ENCODE data around the gene RNF223.

Gene RNF223

DNA sequence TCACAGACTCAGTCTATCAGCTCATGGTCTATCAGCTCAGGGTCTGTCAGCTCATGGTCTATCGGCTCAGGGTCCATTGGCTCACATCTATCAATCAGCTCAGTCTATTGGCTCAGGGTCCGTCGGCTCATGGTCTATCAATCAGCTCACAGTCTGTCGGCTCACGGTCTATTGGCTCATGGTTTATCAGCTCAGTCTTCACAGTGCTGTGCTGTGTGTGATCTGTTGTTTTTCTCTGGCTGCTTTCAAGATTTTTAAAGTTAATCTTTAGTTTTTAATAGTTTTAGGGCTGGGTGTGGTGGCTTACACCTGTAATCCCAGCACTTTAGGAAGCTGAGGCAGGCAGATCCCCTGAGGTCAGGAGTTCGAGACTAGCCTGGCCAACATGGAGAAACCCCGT is 27.4 kb upstream of the RNF223 start:
- peaks cover 4% of the 10 kb centered on the region for H3K9me3 ChIP-seq (ENCODE audit: insufficient read depth, low read depth, low read length)
- H2BK12ac ChIP-seq (ENCODE audit: low read length) = no peak overlapping the region
- no peaks in the 10 kb centered on the region for H3K79me2 ChIP-seq (ENCODE audit: control insufficient read depth, insufficient read depth, low read length, poor library complexity)
- no peak overlapping the region for H4K12ac ChIP-seq (ENCODE audit: low read depth, low read length)
- no peak overlapping the region for H3K18ac ChIP-seq (ENCODE audit: low read length)
- no peak overlapping the region for H2AFZ ChIP-seq (ENCODE audit: insufficient read depth, low read length, poor library complexity)
- no peak overlapping the region for H3K4me3 ChIP-seq (ENCODE audit: low read depth, low read length)
- no peak overlapping the region for H3K4ac ChIP-seq (ENCODE audit: low read depth, low read length)
- H2BK5ac ChIP-seq (ENCODE audit: low read depth, low read length, poor library complexity) = no peak overlapping the region
- H3K9ac ChIP-seq (ENCODE audit: low read length) = no peak overlapping the region
- H4K91ac ChIP-seq (ENCODE audit: low read depth, low read length) = no peak overlapping the region
- H2AK5ac ChIP-seq (ENCODE audit: low read length) = no peak overlapping the region
- H3K4me1 ChIP-seq (ENCODE audit: control insufficient read depth in 1 of 2, insufficient read depth in 2 of 2, low read length in 2 of 2) = no peaks in the 10 kb centered on the region
- H3K14ac ChIP-seq (ENCODE audit: low read length) = no peak overlapping the region
- no peak overlapping the region for H3K4me2 ChIP-seq (ENCODE audit: low read length)
- H3K27ac ChIP-seq (ENCODE audit: low read depth, low read length) = no peak overlapping the region
- H3K23ac ChIP-seq (ENCODE audit: low read length) = no peak overlapping the region
- H3K79me1 ChIP-seq (ENCODE audit: low read length) = no peaks in the 10 kb centered on the region
- H3K36me3 ChIP-seq (ENCODE audit: control insufficient read depth in 1 of 2, insufficient read depth in 2 of 2, low read length in 2 of 2) = peaks cover 0 to 7% of the 10 kb centered on the region in 2 experiments
- no peak overlapping the region for H2BK120ac ChIP-seq (ENCODE audit: insufficient read depth, low read length, poor library complexity)
- no CpG with 5 or more reads among the region's 7 CpGs for WGBS (ENCODE audit: extremely low coverage, insufficient coverage, insufficient read length)
- H3K27me3 ChIP-seq (ENCODE audit: insufficient read depth, low read length) = no peaks in the 10 kb centered on the region
- no peak overlapping the region for H4K8ac ChIP-seq (ENCODE audit: low read depth, low read length)
- no peak for DNase-seq

- H3K36me3 ChIP-seq (ENCODE audit: control insufficient read depth in 1 of 2, insufficient read depth in 2 of 2, low read length in 2 of 2) = peaks cover 0 to 5% of the 10 kb centered on the region in 2 experiments
These were observed 26.2 kb upstream of the RNF223 start for GRCh38 chr1:1100296-1100695.

DNA sequence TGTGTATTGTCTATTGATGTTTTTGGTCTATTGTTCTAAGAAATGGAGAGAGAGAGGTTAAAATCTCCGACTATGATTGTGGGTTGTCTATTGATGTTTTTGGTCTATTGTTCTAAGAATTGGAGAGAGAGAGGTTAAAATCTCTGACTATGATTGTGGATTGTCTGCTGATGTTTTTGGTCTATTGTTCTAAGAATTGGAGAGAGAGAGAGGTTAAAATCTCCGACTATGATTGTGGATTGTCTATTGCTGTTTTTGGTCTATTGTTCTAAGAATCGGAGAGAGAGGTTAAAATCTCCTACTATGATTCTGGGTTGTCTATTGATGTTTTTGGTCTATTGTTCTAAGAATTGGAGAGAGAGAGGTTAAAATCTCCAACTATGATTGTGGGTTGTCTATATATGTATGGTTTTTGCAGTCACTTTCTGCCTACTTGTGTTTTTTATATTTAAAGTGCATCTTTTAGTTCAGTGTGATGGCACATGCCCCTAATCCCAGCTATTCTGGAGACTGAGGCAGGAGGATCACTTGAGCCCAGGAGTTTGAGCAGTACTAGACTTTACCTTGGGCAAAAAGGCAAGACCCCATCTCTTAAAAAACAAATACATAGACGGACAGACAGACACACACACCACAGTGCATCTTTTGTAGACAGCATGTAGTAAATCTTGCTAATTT is 25.5 kb upstream of the RNF223 start:
- no peaks in the 10 kb centered on the region for H3K79me2 ChIP-seq (ENCODE audit: control insufficient read depth, insufficient read depth, low read length, poor library complexity)
- H3K79me1 ChIP-seq (ENCODE audit: low read length) = no peaks in the 10 kb centered on the region
- no peak overlapping the region for H3K23ac ChIP-seq (ENCODE audit: low read length)
- no peak overlapping the region for H2BK5ac ChIP-seq (ENCODE audit: low read depth, low read length, poor library complexity)
- H3K9me3 ChIP-seq (ENCODE audit: insufficient read depth, low read depth, low read length) = peaks cover 3% of the 10 kb centered on the region
- H4K12ac ChIP-seq (ENCODE audit: low read depth, low read length) = no peak overlapping the region
- H3K14ac ChIP-seq (ENCODE audit: low read length) = no peak overlapping the region
- H2BK12ac ChIP-seq (ENCODE audit: low read length) = no peak overlapping the region
- no CpG with 5 or more reads among the region's 4 CpGs for WGBS (ENCODE audit: extremely low coverage, insufficient coverage, insufficient read length)
- no peak overlapping the region for H3K4me2 ChIP-seq (ENCODE audit: low read length)
- H3K4me1 ChIP-seq (ENCODE audit: control insufficient read depth in 1 of 2, insufficient read depth in 2 of 2, low read length in 2 of 2) = no peaks in the 10 kb centered on the region
- no peak overlapping the region for H2AK5ac ChIP-seq (ENCODE audit: low read length)
- no peak overlapping the region for H2AFZ ChIP-seq (ENCODE audit: insufficient read depth, low read length, poor library complexity)
- no peaks in the 10 kb centered on the region for H3K27me3 ChIP-seq (ENCODE audit: insufficient read depth, low read length)
- no peak overlapping the region for H3K18ac ChIP-seq (ENCODE audit: low read length)
- H3K4ac ChIP-seq (ENCODE audit: low read depth, low read length) = no peak overlapping the region
- no peak overlapping the region for H4K8ac ChIP-seq (ENCODE audit: low read depth, low read length)
- H3K36me3 ChIP-seq (ENCODE audit: control insufficient read depth in 1 of 2, insufficient read depth in 2 of 2, low read length in 2 of 2) = peaks cover 0 to 5% of the 10 kb centered on the region in 2 experiments
- no peak overlapping the region for H3K4me3 ChIP-seq (ENCODE audit: low read depth, low read length)
- H3K27ac ChIP-seq (ENCODE audit: low read depth, low read length) = no peak overlapping the region
- DNase-seq = no peak
- no peak overlapping the region for H3K9ac ChIP-seq (ENCODE audit: low read length)
- H4K91ac ChIP-seq (ENCODE audit: low read depth, low read length) = no peak overlapping the region
- H2BK120ac ChIP-seq (ENCODE audit: insufficient read depth, low read length, poor library complexity) = no peak overlapping the region

More at GRCh38 chr1:1100296-1100695, 26.2 kb upstream of the RNF223 start:
- Histone ChIP-seq H3K4me2 (ENCODE audit: low read length) (no peak overlapping the region), H3K79me2 (ENCODE audit: control insufficient read depth, insufficient read depth, low read length, poor library complexity) (no peaks in the 10 kb centered on the region), H3K23ac (ENCODE audit: low read length) (no peak overlapping the region), H3K14ac (ENCODE audit: low read length) (no peak overlapping the region), H4K12ac (ENCODE audit: low read depth, low read length) (no peak overlapping the region), H3K18ac (ENCODE audit: low read length) (no peak overlapping the region), H2BK120ac (ENCODE audit: insufficient read depth, low read length, poor library complexity) (no peak overlapping the region), H4K91ac (ENCODE audit: low read depth, low read length) (no peak overlapping the region), H3K27me3 (ENCODE audit: insufficient read depth, low read length) (no peaks in the 10 kb centered on the region), H3K27ac (ENCODE audit: low read depth, low read length) (no peak overlapping the region), H2BK5ac (ENCODE audit: low read depth, low read length, poor library complexity) (no peak overlapping the region), H2BK12ac (ENCODE audit: low read length) (no peak overlapping the region), H2AK5ac (ENCODE audit: low read length) (no peak overlapping the region), H3K79me1 (ENCODE audit: low read length) (no peaks in the 10 kb centered on the region), H4K8ac (ENCODE audit: low read depth, low read length) (no peak overlapping the region), H2AFZ (ENCODE audit: insufficient read depth, low read length, poor library complexity) (no peak overlapping the region), H3K9ac (ENCODE audit: low read length) (no peak overlapping the region), H3K4ac (ENCODE audit: low read depth, low read length) (no peak overlapping the region), H3K4me3 (ENCODE audit: low read depth, low read length) (peak overlapping the region; percentile 23), H3K9me3 (ENCODE audit: insufficient read depth, low read depth, low read length) (peaks cover 3% of the 10 kb centered on the region), H3K4me1 (ENCODE audit: control insufficient read depth in 1 of 2, insufficient read depth in 2 of 2, low read length in 2 of 2) (no peaks in the 10 kb centered on the region)
- no CpG with 5 or more reads among the region's 11 CpGs for WGBS (ENCODE audit: extremely low coverage, insufficient coverage, insufficient read length)
- no peak for DNase-seq

GRCh38 chr1:1098681-1099421 is 24.7 kb upstream of the RNF223 start:
- H3K9me3 ChIP-seq (ENCODE audit: insufficient read depth, low read depth, low read length) = peaks cover 3% of the 10 kb centered on the region
- no peak overlapping the region for H3K23ac ChIP-seq (ENCODE audit: low read length)
- H2BK120ac ChIP-seq (ENCODE audit: insufficient read depth, low read length, poor library complexity) = no peak overlapping the region
- H3K4me2 ChIP-seq (ENCODE audit: low read length) = no peak overlapping the region
- H2AK5ac ChIP-seq (ENCODE audit: low read length) = no peak overlapping the region
- H3K4me3 ChIP-seq (ENCODE audit: low read depth, low read length) = no peak overlapping the region
- no peak overlapping the region for H3K9ac ChIP-seq (ENCODE audit: low read length)
- no peak overlapping the region for H4K12ac ChIP-seq (ENCODE audit: low read depth, low read length)
- no peaks in the 10 kb centered on the region for H3K4me1 ChIP-seq (ENCODE audit: control insufficient read depth in 1 of 2, insufficient read depth in 2 of 2, low read length in 2 of 2)
- no peak overlapping the region for H4K8ac ChIP-seq (ENCODE audit: low read depth, low read length)
- no peak overlapping the region for H2AFZ ChIP-seq (ENCODE audit: insufficient read depth, low read length, poor library complexity)
- no peak overlapping the region for H3K4ac ChIP-seq (ENCODE audit: low read depth, low read length)
- no peak overlapping the region for H3K14ac ChIP-seq (ENCODE audit: low read length)
- no peaks in the 10 kb centered on the region for H3K79me2 ChIP-seq (ENCODE audit: control insufficient read depth, insufficient read depth, low read length, poor library complexity)
- peaks cover 0 to 5% of the 10 kb centered on the region in 2 experiments for H3K36me3 ChIP-seq (ENCODE audit: control insufficient read depth in 1 of 2, insufficient read depth in 2 of 2, low read length in 2 of 2)
- WGBS (ENCODE audit: extremely low coverage, insufficient coverage, insufficient read length) = no CpG with 5 or more reads among the region's 18 CpGs
- H4K91ac ChIP-seq (ENCODE audit: low read depth, low read length) = no peak overlapping the region
- DNase-seq = no peak
- no peak overlapping the region for H2BK12ac ChIP-seq (ENCODE audit: low read length)
- H2BK5ac ChIP-seq (ENCODE audit: low read depth, low read length, poor library complexity) = no peak overlapping the region
- no peaks in the 10 kb centered on the region for H3K27me3 ChIP-seq (ENCODE audit: insufficient read depth, low read length)
- H3K18ac ChIP-seq (ENCODE audit: low read length) = no peak overlapping the region
- no peaks in the 10 kb centered on the region for H3K79me1 ChIP-seq (ENCODE audit: low read length)
- H3K27ac ChIP-seq (ENCODE audit: low read depth, low read length) = no peak overlapping the region
